Activated CD8-positive, alpha-beta memory T cell treated with anti-CD3 and anti-CD28 coated beads, Interleukin-2, amount 50 U/mL, for 1 hour (primary cell): Measurements from ENCODE around the gene CARD11.
A peak's percentile ranks its signal among the peaks of the same experiment; 100 is the strongest.

ENCODE experiments used
- DNase-seq: peaks from one replicate; pipeline ENCODE4 v3.0.0-alpha.2; 2020; ENCODE audit errors: extremely low read depth

The CARD11 gene

DNA sequence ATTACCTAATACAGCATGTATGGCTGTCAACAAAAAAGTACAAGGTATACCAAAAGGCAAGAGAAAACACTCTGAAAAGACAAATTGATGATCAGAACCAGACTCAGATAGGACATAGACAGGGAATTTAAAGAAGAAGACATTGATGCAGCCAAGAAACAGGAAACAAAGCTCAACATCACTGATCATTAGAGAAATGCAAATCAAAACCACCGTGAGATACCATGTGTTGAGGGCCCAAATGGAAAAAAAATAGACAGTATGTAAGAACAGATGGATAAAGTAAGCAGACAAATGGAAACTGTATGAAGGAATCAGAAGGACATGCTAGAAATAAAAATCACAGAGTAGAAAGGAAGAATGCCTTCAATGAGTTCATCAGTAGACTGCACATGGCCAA is 23.3 kb downstream of the CARD11 start:
- no peak for DNase-seq

DNA sequence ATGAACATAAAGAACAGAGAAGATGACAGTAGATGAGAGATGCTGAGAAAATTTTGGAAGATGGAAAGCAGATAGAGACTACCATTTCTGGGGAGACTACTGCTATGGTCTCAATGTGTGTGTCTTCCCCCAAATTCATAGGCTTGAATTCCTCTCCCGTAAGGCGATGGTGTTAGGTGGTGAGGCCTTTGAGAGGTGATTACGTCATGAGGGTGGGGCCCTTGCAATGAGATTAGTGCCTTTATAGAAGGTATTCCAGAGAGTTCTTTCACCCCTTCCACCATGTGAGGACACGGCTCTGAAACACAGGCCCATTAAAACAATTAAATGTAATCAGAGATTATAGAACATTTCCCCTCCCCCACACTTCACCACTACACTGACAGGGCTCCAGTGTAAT is 23.9 kb downstream of the CARD11 start:
- no peak for DNase-seq

DNA sequence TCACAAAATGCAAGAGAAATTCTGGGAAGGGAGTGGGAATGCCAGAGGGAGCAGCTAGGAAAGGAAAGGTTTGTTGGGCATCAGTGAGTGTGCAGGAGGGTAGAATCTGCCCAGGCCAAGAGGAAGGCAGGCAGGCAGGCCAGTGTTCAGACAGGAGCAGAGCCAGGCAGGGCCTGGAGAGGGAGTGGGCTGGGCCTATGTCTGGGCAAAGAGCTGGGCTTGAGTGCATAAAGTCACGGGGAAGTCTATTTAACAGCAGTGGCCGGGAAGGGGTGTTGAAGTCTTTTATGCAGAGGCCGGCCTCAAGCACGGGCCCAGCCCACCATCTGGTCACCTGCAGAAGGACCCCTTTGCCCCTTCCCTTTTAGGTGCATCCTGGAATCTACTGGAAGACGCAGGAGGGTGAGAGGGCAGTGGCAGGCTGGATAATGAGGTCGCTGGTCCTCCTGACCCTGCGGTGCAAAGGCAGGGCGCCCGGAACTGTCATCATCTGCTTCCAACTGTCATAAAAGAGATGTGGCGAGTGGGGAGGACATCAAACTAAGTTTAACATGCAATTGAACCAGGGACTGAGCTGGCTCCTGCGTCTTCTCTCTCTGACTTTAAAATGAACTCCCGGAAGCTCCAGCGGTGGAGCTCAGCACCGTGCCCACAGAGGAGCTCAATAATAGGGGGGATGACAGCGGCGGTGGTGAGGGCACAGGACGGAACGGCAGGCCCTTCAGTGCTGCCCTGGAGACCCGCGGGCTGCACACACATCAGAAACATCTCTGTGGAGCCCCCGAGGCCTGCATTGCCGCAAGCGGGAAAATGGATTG is 29.5 kb downstream of the CARD11 start:
- no peak for DNase-seq

DNA sequence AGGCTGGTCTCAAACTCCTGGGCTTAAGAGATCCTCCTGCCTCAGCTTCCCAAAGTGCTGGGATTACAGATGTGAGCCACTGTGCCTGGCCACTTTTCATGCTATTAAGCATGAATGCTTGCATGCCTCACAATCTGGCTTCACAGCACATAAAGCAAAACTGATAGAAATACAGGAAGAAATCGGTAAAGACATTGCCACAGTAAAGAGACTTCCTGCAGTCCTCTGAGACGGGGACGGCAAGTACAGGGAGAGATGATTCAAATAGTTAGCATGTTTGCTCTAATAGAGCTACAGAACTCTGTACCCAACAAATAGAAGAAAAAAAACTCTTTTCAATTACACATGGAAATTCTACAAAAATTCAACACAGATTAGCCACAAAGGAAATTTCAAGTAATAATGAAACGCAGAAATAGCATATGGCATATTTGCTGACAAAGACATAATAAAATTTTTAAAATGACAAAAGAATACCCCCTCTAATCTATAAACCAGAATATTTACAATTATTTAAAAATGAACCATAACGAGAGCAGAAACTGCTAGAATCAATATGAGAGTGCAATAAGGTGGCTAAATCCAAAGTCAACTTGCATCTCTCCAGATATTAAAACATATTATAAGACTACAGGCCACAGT is 32.3 kb downstream of the CARD11 start:
- no peak for DNase-seq

DNA sequence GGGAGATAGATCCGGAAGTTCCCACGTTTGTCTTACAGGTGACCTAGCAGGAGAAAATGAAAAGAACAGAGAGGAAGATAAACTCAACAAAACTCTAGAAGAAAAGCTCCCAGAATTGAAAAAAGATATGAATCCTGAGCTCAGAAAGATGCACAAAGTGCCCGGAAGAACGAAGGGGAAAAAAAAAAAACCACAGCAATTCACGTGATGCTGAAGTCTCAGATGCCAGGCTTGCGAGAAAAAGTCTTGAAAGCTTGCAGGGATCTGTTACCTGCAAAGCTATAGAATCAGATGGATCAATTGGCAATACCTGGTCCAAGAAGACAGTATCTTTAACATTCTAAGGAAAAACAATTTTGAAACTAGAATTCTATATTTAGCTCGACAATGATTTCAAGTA is 33.5 kb downstream of the CARD11 start:
- DNase-seq: no peak

DNA sequence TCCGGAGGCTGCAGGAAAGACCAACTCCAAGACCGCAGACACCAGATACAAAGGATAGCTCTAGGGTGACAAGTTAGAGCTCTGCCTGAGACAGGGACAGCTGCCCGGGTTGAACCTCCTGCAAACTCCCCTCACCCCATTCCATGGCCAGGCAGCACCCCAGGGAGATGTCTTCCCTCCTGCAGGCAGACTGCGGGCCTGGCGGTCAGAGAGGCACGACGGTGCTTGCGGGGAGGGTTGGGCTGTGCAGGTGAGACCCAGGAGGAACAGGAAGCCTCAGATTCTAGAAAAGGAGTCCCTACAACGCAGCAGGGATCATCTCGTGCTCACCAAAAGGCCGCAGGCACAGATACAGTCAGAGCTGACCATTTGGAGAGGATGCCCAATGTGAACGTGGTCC is 34.6 kb downstream of the CARD11 start:
- DNase-seq: no peak

DNA sequence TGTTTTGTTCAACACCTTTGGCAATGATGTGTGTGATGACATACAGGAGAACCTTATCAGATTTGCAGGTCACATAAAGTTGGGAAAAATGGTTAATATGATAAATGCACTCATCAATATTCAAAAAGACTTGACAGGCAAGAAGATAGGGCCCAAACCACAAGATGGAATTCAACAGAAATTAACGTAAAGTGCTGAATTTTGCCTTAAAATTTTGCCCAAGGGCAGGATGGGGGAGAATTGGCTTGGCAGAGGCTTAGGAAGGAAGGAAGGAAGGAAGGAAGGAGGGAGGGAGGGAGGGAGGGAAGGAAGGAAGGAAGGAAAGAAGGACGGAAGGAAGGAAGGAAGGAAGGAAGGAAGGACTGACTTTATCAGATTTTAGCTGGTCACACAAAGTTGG is 35.3 kb downstream of the CARD11 start:
- no peak for DNase-seq

DNA sequence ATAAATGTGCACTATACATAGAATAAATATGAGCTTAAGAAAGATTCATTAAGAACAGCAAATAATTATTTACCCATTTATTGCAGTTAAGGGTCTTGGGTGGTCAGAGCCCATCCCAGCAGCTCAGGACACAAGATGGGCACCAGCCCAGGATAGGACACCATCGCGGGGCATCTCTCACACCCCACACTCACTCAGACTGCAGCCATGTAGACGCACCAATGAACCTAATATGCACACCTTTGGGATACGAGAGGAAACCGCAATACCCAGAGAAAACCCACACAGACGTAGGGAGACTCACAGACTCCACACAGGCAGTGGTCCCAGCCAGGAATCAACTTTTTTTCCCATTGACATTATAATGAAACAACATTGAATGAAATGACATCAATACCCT is 36.0 kb downstream of the CARD11 start:
- no peak for DNase-seq

DNA sequence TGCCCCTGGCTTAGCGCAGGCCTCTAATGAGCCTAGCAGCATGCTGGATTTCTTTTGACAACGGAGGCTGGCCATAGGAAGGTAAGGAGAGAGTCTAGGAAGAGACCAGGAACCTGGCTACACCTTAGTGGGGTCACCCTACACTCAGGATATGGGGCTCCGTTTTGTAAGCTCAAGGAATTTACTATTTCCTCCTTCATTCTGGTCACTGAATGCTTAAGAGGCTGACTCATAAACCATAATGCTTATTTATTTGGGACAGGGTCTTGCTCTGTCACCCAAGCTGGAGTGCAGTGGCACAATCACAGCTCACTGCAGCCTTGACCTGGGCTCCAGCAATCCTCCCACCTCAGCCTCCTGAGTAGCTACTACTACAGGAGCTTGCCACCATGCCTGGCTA is 38.4 kb downstream of the CARD11 start:
- DNase-seq: no peak

DNA sequence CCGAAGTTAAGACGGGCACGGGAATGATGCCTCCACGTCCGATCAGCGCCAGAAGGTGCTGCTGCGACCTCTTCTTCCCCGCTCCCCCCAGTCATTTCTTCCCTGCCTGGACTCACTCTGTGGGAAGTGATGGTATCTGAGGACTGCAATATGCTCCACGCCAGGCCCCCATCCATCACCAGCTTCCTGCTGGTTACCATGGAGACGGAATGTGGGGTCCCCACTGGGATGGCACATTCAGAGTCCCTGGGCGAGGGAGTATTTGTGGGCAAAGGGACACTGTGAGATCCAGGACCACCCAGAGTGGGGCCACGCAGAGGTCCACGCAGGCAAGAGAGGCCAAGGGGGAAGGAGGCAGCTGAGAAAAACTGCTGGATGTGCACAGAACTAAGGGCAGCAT is 39.7 kb downstream of the CARD11 start:
- no peak for DNase-seq

DNA sequence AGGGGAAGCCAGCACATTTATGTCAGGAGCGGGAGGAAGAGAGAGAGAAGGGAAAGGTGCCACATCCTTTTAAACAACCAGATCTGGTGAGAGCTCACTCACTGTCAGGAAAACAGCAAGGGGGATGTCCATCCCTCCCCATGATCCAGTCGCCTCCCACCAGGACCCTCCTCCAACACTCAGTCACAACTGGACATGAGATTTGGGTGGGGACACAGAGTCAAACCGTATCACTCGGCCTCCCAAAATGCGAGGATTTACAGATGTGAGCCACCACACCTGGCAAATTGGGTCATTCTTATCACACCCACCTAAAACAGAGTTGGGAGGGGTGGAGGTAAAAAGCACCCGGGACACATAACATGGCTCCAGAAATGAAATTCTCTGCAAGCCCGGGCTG is 41.0 kb downstream of the CARD11 start:
- no peak for DNase-seq

DNA sequence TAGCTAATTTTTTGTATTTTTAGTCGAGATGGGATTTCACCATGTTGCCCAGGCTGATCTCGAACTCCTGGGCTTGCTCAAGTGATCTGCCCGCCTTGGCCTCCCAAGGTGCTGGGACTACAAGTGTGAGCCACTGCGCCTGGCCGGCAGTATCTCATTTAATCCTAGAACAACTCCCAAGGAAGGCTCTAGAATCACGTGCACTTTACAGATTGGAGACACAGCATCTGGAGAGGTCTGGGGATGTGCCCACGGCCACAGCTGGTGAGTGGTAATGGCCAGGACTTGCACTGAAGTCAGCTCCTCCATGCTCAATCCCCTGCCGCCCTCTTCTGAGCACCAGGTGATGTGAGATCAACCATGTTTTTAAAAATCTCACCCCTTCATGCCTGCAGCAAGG is 43.1 kb downstream of the CARD11 start:
- no peak for DNase-seq

DNA sequence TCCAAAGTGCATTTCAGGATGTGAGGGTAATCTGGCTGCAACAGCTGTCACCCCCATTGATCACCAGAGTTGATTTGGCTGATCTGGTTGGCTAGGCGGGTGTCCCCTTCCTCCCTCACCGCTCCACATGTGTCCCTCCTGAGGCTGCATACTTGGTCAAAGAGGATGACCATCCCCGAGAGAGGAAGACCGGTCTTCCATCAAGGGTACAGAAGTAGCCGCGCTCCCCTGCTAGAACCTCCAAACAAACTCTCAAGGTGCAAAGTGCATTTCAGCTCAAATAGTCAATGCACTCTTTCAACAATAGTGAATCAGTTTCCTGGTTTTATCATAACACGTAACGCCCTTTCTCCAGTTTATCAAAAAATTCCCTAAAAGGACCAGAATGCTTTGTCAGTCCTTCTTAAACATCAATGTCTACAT is 44.6 kb downstream of the CARD11 start:
- DNase-seq: no peak

DNA sequence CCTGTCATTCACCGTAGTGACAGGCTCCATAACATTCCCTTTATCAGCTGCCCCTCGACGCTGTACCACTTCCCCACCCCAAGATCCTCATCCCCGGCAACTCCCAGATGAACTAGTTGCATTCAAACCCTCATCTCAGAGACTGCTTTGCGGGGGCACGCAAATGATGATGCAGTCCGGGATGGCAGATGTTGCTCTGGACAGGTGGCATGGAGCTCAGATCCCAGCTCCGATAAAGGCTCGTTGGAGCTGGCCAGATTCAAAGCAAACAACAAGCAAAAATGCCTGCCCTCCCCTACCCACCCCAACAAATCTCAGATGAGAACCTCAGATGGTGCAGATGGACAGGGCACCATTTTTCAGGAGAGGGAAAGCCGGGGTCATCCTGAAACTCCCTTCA is 46.7 kb downstream of the CARD11 start:
- no peak for DNase-seq

DNA sequence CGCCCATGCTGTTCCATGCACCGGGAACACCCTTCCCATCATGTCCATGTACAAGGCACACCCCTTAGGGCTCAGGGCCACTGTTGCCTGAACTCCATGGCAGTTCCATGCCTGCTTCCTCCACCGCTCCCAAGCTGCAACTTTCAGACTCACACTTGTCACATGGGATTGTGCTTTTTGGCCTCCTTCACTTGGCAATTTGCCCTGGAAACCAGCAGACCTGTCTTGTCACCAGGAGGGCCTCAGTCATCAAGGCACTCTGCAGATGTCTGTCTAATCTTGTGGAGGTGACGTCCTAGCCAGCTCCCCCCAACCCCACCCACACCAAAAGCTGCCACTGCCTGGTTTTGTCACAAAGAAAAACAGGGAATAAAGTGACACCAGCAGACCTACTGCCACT is 47.5 kb downstream of the CARD11 start:
- DNase-seq: no peak

DNA sequence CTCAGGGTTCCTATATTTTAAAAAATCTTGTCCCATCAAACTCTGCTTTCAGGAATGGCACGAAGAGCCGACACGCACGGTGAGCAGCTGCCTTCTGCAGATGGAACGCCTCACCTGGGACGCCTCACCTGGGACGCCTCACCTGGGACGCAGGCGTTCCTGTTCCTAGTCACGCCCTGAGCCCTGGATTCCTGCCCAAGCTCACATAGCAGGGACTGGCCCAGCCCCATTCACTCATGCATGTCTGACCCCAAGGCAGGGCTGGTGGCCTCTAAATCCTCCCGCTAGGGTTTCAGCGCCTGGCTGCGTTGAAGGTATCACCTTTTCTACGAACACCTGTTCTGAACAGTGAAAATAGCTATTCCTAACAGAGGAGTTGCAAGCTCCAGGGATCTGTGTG is 49.8 kb downstream of the CARD11 start:
- no peak for DNase-seq

DNA sequence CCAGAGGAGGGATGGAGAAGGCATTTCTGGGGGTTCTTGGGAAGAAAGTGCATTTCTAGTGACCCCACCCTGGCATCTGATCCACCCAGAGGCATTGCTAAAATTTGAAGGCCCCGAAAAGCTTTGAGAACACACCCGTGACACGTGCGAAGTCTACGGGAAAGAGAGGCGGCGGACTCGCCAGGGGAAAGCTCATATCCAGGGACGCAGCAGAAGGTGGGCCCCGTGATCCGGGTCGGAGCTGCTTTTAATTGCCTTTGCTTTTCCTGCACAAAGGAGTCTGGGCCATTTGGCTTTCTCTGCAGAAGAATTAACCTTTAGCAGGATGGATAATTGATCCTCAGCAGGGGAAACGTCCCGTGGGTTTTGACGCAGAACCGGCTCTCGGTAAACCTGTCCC is 50.3 kb downstream of the CARD11 start:
- no peak for DNase-seq

DNA sequence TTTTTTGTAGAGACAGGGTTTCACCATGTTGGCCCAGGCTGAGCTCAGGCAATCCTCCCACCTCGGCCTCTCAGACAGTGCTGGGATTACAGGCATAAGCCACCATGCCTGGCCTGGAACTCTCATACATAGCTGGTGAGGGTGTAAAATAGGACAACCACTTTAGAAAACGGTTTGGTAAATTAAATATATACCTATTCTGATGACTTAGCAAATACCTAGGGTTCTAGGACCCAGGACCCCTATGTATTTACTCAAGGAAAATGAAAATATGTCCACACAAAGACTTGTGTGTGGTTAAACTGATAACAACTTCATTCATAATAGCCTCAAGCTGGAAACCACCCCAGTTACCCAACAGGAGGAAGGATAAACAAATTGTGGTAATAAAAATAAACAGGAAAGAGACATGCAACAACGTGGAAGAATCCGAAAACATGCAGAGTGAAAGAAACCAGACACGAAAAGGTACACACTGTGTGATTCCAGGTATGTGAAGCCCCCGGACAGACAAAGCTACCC is 52.7 kb downstream of the CARD11 start:
- DNase-seq: no peak

DNA sequence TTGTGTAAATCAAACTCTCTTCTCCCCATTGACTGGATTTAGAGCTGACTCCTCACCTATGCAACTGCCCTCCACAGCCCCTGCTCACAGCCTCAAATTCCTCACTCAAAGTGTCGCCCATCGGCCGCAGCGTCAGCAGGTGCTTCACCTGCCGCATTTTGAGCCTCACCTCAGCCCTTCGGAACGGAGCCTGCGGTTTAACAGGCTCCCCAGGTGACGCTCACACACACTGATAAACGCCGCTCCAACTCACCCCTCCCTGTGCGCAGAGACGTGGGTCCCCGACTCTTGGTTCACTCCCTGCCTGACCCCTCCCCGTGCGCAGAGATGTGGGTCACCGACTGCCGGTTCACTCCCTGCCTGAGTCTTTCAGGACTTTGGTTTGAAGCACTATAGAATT is 57.1 kb downstream of the CARD11 start:
- no peak for DNase-seq

DNA sequence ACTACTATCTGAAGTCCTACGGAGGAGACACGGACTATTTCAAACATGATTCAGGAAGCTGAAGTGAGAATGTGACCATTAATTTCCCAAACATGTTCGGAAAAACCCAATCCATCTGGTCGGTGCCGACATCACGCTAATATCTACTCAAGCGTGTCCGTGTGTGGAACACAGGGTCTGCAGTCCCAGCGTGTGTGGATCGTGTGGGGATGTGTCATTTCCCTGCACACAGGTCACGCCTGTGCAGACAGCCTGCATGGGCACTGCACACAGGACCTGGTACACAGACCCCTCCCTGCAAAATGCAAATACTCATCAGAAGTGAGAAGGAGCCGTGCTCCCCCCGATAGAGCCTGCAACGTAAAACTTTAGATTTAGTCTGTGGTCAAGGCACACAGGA is 57.8 kb downstream of the CARD11 start:
- no peak for DNase-seq

DNA sequence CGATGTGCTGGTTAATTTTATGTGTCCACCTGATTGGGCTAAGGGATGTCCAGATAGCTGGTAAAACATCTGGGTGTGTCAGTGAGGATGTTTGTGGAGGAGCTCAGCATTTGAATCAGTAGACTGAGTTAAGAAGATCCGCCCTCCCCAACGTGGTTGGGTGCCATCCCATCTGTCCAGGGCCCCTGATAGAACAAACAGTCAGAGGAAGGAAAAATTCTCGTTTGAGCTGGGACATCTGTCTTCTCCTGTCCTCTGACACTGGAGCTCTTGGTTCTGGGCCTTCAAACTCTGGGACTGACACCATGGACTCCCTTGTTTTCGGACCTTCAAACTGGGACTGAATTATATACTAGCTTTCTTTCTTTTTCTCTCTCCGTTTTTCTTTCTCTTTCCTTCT is 59.6 kb downstream of the CARD11 start:
- DNase-seq: no peak

DNA sequence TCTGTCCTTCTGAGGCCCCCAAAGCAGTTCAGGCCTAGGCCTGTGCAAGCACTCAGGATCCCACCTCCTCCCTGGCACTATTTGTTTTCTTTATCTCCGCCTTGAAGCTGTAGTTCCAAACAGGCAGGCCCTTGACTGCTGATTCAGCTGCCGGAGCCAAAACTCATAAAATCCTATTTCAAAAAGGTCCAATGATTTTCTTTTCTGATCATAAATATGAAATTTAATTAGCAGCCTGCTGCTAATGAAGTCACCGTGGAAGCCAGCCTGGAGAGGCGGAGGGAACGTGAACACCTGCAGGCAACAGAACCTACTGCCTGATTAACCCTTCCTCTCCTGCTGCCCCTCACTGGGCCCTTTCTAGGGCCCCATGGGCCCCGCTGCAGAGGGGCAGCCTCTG is 60.1 kb downstream of the CARD11 start:
- no peak for DNase-seq

DNA sequence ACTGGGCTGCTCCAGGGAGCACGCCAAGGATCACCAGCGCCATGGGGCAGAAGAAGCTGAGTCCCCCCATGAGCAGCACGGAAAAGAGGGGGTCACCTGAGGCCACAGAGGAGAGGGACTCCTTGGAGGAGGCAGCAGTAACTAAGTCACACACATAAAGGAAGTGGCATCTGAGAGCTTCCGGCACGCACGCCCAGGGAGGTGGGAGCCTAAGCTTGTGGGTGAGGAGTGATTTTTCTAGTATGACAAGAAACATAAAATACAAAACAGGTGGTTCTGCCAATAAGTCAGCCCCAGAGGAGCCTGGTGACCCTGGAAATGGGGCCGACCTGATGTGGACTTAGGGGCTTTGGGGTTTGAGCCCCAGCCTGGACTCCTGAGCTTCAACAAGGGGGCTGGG is 60.8 kb downstream of the CARD11 start:
- DNase-seq: peak; percentile 36

DNA sequence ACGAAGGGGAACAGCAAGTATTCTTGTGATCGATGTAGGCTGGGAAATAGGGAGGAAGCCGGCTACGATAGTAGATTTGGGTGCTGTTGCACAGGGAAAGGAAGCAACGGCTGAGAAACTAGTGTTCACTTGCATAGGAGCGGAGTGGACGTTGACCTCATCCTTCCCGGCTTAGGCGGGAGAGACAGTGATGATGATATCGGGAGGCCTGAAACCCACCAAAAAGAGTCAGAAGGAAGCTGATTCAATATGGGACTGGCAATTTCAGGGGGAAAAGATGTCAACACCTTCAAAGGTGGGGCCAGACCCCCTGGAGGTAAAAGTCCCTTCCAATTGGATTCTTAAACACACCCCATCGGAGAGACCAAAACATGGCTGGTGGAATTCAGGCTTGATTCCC is 61.3 kb downstream of the CARD11 start:
- no peak for DNase-seq
